ENCODE measurements around the gene ERAS.

The ERAS gene

DNA sequence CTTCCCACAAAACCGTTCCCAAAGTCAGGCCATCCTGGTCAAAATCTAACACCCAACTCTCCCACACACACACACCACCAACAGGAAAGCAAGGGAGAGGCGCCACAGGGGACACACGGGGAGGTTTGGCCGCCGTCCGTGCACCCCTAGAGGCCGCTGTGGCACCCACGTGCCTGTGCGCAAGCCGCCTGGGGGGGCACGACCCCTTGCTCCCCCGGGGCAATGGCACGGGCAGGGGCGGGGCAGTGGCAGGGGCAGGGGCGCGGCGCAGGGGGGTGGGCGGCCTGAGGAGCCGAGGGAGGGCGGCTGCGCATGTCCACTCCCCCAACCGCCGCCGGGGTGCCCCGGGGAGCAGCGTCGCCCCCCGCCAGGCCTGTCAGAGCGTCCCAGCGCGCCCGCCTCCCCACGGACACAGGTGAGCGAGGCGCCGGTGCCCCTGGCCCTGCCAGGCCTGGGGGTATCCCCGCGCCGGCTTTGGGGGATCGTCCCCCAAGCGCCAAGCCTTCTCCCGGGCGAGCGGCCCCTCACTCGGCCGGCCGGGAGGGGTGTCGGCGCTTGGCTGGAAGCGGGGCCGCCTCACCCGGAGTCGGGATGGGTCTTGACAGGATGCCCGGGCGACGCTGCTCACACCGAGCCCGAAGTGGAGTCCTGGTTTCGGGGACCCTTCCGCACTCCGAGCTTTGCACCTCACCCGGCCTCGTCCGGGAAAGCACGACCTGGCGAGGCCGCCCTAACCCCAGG is at the start of gene ERAS:
ERAS (plus strand) TSS at position 379 of the 741 bp plus-strand sequence. CDS start 2,611 bp downstream, outside the sequence.
- no peak for DNase-seq (ENCODE audit: low read depth in 2 of 2)
- H3K4me3 ChIP-seq (replicated peaks in 1 of 2; ENCODE audit: low read depth in 2 of 2, low read length in 2 of 2): no peak within 1 kb of the TSS

DNA sequence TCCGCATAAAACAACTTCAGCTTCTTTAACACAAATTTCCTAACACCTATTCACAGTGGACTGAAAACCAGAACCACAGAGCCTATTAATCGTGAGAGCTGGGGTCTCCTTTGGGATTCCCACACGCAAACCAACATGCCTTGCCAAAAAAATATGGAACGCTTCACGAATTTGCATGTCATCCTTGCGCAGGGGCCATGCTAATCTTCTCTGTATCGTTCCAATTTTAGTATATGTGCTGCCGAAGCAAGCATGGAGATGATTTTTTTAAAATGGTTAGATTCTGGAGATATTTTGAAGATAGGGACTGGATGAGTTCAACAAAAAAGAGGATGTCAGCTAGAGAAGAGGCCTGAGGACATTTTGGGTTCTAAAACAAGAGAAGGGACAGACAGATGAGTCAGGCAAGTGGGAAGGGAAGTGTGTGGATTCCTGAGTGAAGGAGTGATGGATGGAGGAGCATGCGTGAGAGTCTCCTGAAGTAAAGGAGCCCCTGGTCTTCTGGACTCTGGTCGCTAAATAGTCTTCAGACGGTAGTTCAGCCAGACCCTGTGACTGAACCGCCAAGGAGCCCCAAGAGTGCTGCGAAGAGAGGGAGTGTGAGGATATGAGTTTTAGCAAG is 49.4 kb upstream of the ERAS start:
- no peak overlapping the region for H3K4me3 ChIP-seq (replicated peaks in 1 of 2; ENCODE audit: low read depth in 2 of 2, low read length in 2 of 2)
- no peak for DNase-seq (ENCODE audit: low read depth in 2 of 2)
- TF ChIP-seq CTCF (IDR thresholded peaks at IDR 0.05; ENCODE audit: low read depth, low read length): no peak

More for the DNA sequence above, at the start of gene ERAS:
- TF ChIP-seq CTCF (IDR thresholded peaks at IDR 0.05; ENCODE audit: low read depth, low read length): no peak

DNA sequence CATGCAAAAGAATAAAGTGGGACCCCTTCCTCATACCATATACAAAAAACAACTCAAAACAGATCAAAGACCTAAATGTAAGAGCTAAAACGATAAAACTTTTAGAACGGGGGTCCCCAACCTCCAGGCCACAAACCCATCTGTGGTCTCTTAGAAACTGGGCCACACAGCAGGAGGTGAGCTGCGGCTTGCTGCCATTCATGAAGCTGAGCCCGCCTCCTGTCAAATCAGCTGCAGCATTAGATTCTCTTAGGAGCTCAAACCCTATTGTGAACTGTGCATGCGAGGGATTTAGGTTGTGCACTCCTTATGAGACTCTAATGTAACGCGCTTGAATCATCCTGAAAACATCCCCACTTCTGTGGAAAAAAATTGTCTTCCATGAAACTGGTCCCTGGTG is 46.9 kb upstream of the ERAS start:
- H3K4me3 ChIP-seq (replicated peaks in 1 of 2; ENCODE audit: low read depth in 2 of 2, low read length in 2 of 2): no peak overlapping the region
- DNase-seq (ENCODE audit: low read depth in 2 of 2): no peak
- TF ChIP-seq CTCF (IDR thresholded peaks at IDR 0.05; ENCODE audit: low read depth, low read length): no peak

DNA sequence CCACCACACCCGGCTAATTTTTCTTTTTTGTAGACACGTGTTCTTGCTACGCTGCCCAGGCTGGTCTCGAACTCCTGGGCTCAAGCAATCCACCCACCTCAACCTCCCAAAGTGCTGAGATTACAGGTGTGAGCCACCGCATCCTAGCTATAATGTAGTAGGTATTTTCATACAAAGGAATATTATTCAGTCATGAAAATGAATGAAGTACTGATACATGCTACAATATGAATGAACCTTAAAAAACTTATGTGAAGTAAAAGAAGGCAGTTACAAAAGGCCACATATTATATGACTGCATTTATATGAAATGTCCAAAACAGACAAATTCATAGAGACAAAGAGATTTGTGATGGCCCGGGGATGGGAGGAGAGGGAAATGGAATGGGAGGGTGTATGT is 44.6 kb upstream of the ERAS start:
- no peak for DNase-seq (ENCODE audit: low read depth in 2 of 2)
- H3K4me3 ChIP-seq (replicated peaks in 1 of 2; ENCODE audit: low read depth in 2 of 2, low read length in 2 of 2): no peak overlapping the region
- no peak for TF ChIP-seq CTCF (IDR thresholded peaks at IDR 0.05; ENCODE audit: low read depth, low read length)

DNA sequence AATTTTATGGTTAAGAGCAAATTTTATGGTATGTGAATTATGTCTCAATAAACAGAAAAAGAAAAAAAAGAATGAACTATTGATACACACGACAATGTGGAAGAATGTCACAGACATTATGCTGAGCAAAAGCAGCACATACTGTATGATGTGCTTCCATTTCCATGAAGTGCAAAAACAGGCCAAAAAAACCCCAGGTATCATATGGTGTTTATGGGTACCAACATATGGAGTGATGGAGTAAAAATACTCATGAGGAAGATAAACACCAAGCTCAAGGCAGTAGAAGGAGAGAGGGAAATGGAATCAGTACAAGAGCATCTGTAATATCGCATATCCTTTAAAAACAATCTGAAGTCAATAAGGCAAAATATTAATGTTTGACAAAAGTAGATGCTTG is 44.1 kb upstream of the ERAS start:
- DNase-seq (ENCODE audit: low read depth in 2 of 2): no peak
- no peak overlapping the region for H3K4me3 ChIP-seq (replicated peaks in 1 of 2; ENCODE audit: low read depth in 2 of 2, low read length in 2 of 2)
- TF ChIP-seq CTCF (IDR thresholded peaks at IDR 0.05; ENCODE audit: low read depth, low read length): no peak

DNA sequence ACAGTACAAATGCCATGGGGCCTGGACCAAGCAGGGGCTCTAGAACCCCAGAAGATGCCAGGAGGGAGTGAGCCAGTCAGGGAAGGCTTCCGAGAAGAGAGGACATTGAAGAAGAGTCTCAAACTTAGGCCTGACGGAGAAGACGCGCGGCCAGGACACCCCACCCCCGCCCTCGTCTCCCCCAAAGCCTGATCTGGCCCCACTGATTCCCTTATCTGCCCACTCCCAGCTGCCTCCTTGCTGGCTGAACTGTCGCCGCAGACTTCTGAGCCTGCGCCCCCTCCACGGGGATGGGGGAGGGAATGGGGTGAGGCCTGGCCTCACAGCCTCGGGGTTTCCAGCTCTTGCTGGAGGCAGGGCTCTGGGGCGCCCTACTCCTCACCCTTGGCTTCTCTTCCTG is 43.5 kb upstream of the ERAS start:
- no peak overlapping the region for H3K4me3 ChIP-seq (replicated peaks in 1 of 2; ENCODE audit: low read depth in 2 of 2, low read length in 2 of 2)
- DNase-seq (ENCODE audit: low read depth in 2 of 2): no peak
- TF ChIP-seq CTCF (IDR thresholded peaks at IDR 0.05; ENCODE audit: low read depth, low read length): no peak

Measured in cardiac fibroblast (primary cell).